DOHH2 (cell line): Measurements from ENCODE around the gene LIMS3.
"Not testable (repeated sequence)": the region's sequence is repeated elsewhere in the genome, so short reads cannot be mapped to it uniquely, and the experiment has no call there.

Experiments used
- H3F3A ChIP-seq: fragments of 200-600 bp; sonication (generic), shearing (Covaris generic); 2 replicates; pipeline ENCODE4 v1.6.0; 2016; ENCODE audit warnings: antibody characterized with exemption, mild to moderate bottlenecking; ENCODE audit not compliant: control insufficient read depth, insufficient read depth
- H3K27ac ChIP-seq: fragments of 200-600 bp; sonication (generic); 2 replicates; pipeline ENCODE4 v1.5.1; 2014; ENCODE audit warnings: low read depth, mild to moderate bottlenecking, low read length, moderate library complexity
- H3K27me3 ChIP-seq: fragments of 200-600 bp; sonication (generic); 2 replicates; pipeline ENCODE4 v1.6.1; 2014; ENCODE audit warnings: mild to moderate bottlenecking, low read length, mixed read lengths; ENCODE audit not compliant: control insufficient read depth
- H3K36me3 ChIP-seq: fragments of 200-600 bp; sonication (generic); 2 replicates; pipeline ENCODE4 v1.6.1; 2014; ENCODE audit warnings: mild to moderate bottlenecking, low read length, moderate library complexity, mixed read lengths; ENCODE audit not compliant: control insufficient read depth
- H3K4me1 ChIP-seq: fragments of 200-600 bp; sonication (generic); 2 replicates; pipeline ENCODE4 v1.6.1; 2014; ENCODE audit warnings: mild to moderate bottlenecking, low read length, mixed read lengths; ENCODE audit not compliant: control insufficient read depth
- H3K4me2 ChIP-seq: fragments of 200-600 bp; sonication (generic); 2 replicates; pipeline ENCODE4 v1.6.0; 2014; ENCODE audit warnings: mild to moderate bottlenecking, low read length, moderate library complexity
- H3K4me3 ChIP-seq: fragments of 200-600 bp; sonication (generic); 2 replicates; pipeline ENCODE4 v1.5.1; 2014; ENCODE audit warnings: mild to moderate bottlenecking, low read length, mixed read lengths
- H3K79me2 ChIP-seq: fragments of 200-600 bp; sonication (generic); 2 replicates; pipeline ENCODE4 v1.6.1; 2014; ENCODE audit warnings: mild to moderate bottlenecking, low read length, mixed read lengths; ENCODE audit not compliant: control insufficient read depth
- H3K9me2 ChIP-seq: fragments of 200-600 bp; sonication (generic); replicated peaks from 2 replicates; pipeline ENCODE4 v1.6.1; 2014; ENCODE audit warnings: mild to moderate bottlenecking, low read length, mixed read lengths; ENCODE audit not compliant: control insufficient read depth
- H3K9me3 ChIP-seq: fragments of 200-600 bp; sonication (generic); 2 replicates; pipeline ENCODE4 v1.6.1; 2014; ENCODE audit warnings: antibody characterized with exemption, low read length, mixed read lengths; ENCODE audit not compliant: control insufficient read depth, insufficient read depth
- H4K20me1 ChIP-seq: fragments of 200-600 bp; sonication (generic); 2 replicates; pipeline ENCODE4 v1.6.0; 2014; ENCODE audit warnings: low read depth, mild to moderate bottlenecking, antibody characterized with exemption, low read length, moderate library complexity; ENCODE audit not compliant: control insufficient read depth, insufficient read depth

The LIMS3 gene

GRCh38 chr2:109898462-109899336, at the start of gene LIMS3:
TSS of gene LIMS3 (plus strand) at chr2:109898688. CDS start at chr2:109898729, 41 bp downstream.
- H3F3A ChIP-seq, H3K36me3 ChIP-seq, H3K79me2 ChIP-seq, H3K9me2 ChIP-seq, H4K20me1 ChIP-seq, H3K4me3 ChIP-seq, H3K27ac ChIP-seq, H3K27me3 ChIP-seq, H3K4me2 ChIP-seq, H3K4me1 ChIP-seq, H3K9me3 ChIP-seq: not testable (repeated sequence)

GRCh38 chr2:109871129-109871751, 27.2 kb upstream of the LIMS3 start:
- not testable (repeated sequence) for H3K4me2 ChIP-seq, H3K79me2 ChIP-seq, H4K20me1 ChIP-seq, H3K4me3 ChIP-seq, H3K36me3 ChIP-seq, H3K4me1 ChIP-seq, H3K9me3 ChIP-seq, H3K27me3 ChIP-seq, H3F3A ChIP-seq, H3K9me2 ChIP-seq, H3K27ac ChIP-seq

DNA sequence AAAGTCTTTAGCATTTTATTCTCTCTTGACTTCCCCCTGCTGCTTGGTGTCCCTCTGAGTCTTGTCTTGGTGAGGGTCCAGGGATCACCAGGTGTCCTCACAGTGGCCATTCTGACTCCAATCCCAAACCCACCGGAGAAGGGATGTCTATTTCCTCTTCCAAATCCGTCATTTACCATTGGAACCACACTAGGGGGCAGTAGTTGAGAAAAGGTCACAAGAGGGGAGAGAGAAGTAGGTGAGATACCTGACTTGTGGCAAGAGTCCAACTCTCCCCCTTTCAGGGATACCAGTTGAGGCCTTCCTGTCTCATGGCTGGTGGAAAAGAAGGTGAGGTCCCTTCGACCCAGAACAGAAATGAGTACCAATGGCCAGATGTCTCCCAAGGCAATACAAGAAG, 21.9 kb upstream of the LIMS3 start:
- not testable (repeated sequence) for H3K9me2 ChIP-seq, H3K4me3 ChIP-seq, H3K79me2 ChIP-seq, H3K4me1 ChIP-seq, H3K27me3 ChIP-seq, H3K4me2 ChIP-seq, H3K9me3 ChIP-seq, H3K36me3 ChIP-seq, H3F3A ChIP-seq, H3K27ac ChIP-seq, H4K20me1 ChIP-seq

GRCh38 chr2:109882112-109882511, 16.4 kb upstream of the LIMS3 start:
- H3F3A ChIP-seq, H3K79me2 ChIP-seq, H4K20me1 ChIP-seq, H3K27me3 ChIP-seq, H3K4me2 ChIP-seq, H3K9me2 ChIP-seq, H3K4me3 ChIP-seq, H3K27ac ChIP-seq, H3K36me3 ChIP-seq, H3K9me3 ChIP-seq, H3K4me1 ChIP-seq: not testable (repeated sequence)

GRCh38 chr2:109888414-109888813, 10.1 kb upstream of the LIMS3 start:
- not testable (repeated sequence) for H3K4me3 ChIP-seq, H3K4me1 ChIP-seq, H3K27me3 ChIP-seq, H3K27ac ChIP-seq, H3K9me2 ChIP-seq, H4K20me1 ChIP-seq, H3K79me2 ChIP-seq, H3K4me2 ChIP-seq, H3F3A ChIP-seq, H3K9me3 ChIP-seq, H3K36me3 ChIP-seq

GRCh38 chr2:109889909-109890308, 8.6 kb upstream of the LIMS3 start:
- H3K27me3 ChIP-seq, H3K36me3 ChIP-seq, H3F3A ChIP-seq, H3K4me2 ChIP-seq, H3K79me2 ChIP-seq, H4K20me1 ChIP-seq, H3K9me3 ChIP-seq, H3K4me3 ChIP-seq, H3K4me1 ChIP-seq, H3K9me2 ChIP-seq, H3K27ac ChIP-seq: not testable (repeated sequence)

- not testable (repeated sequence) for H3K4me3 ChIP-seq, H3K4me2 ChIP-seq, H3K27me3 ChIP-seq, H3F3A ChIP-seq, H3K4me1 ChIP-seq, H3K27ac ChIP-seq, H3K36me3 ChIP-seq, H4K20me1 ChIP-seq, H3K9me3 ChIP-seq, H3K9me2 ChIP-seq, H3K79me2 ChIP-seq
These were observed 7.5 kb upstream of the LIMS3 start for GRCh38 chr2:109891024-109891423.

- H3K27me3 ChIP-seq, H3K4me1 ChIP-seq: not testable (repeated sequence)
These were observed 4.8 kb upstream of the LIMS3 start for GRCh38 chr2:109893736-109894135.

More at GRCh38 chr2:109893736-109894135, 4.8 kb upstream of the LIMS3 start:
- not testable (repeated sequence) for H3K27ac ChIP-seq, H3K9me2 ChIP-seq, H3K9me3 ChIP-seq, H3F3A ChIP-seq, H3K4me2 ChIP-seq, H3K79me2 ChIP-seq, H3K4me3 ChIP-seq, H3K36me3 ChIP-seq, H4K20me1 ChIP-seq
